NT2/D1 (cell line): ENCODE data around the gene ACSM2A.
"Not testable (repeated sequence)": the region's sequence is repeated elsewhere in the genome, so short reads cannot be mapped to it uniquely, and the experiment has no call there.

Experiments
- SUZ12 ChIP-seq: IDR thresholded peaks from 2 replicates; pipeline ENCODE4 v1.6.1; 2011; ENCODE audit not compliant: insufficient read length, insufficient read depth; ENCODE audit errors: extremely low read depth
- YY1 ChIP-seq: IDR thresholded peaks from 2 replicates; pipeline ENCODE4 v1.6.1; 2011; ENCODE audit not compliant: insufficient read length, insufficient read depth
- ZNF274 ChIP-seq: IDR thresholded peaks from 2 replicates; pipeline ENCODE4 v1.6.1; 2011; ENCODE audit warnings: mild to moderate bottlenecking, low read depth, low read length

DNA sequence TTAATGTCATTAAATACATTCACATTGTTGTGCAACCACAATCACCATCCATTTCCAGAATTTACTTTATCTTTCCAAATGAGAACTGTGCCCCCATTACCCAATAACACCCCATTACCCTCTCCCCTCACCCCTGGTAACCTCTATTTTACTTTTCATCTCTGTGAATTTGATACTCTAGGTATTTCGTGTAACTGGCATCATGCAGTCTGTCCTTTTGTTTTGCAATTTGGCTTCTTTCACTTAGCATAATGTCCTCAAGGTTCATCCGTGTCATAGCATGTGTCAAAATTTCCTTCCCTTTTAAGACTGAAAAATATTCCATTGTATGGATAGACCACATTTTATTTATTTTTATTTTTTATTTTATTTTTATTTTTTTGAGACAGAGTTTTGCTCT, 29.6 kb upstream of the ACSM2A start:
- not testable (repeated sequence) for TF ChIP-seq YY1, ZNF274, SUZ12
